HCT116 (cell line): ENCODE results near the gene USP24.

Experiments used
- CBX3 ChIP-seq: IDR thresholded peaks from 2 replicates; pipeline ENCODE4 v1.6.1; 2012; ENCODE audit warnings: low read depth
- CTCF ChIP-seq, 3 experiments: fragments of 200-600 bp in 1 of 3; sonication (generic) in 1 of 3; IDR thresholded peaks in 2 of 3; conservative IDR thresholded peaks in 1 of 3; 2 replicates each; pipeline ENCODE4 v1.5.1; 2012 to 2017; ENCODE audit warnings: low read depth in 2 of 3, low read length in 2 of 3, antibody characterized with exemption in 1 of 3, borderline replicate concordance in 1 of 3, control low read depth in 1 of 3, mild to moderate bottlenecking in 1 of 3, mixed read lengths in 1 of 3, mixed run types in 1 of 3, moderate library complexity in 1 of 3; ENCODE audit not compliant: insufficient read depth in 1 of 3
- EZH2 ChIP-seq: fragments of 200-600 bp; sonication (generic); IDR thresholded peaks from 2 replicates; pipeline ENCODE4 v1.6.1; 2017; ENCODE audit warnings: antibody characterized with exemption, mixed run types
- MAX ChIP-seq: IDR thresholded peaks from 2 replicates; pipeline ENCODE4 v1.6.1; 2012
- POLR2AphosphoS5 ChIP-seq: IDR thresholded peaks from 2 replicates; pipeline ENCODE4 v1.6.1; 2011; ENCODE audit warnings: mild to moderate bottlenecking, low read depth, low read length, moderate library complexity
- SIN3A ChIP-seq: IDR thresholded peaks from 2 replicates; pipeline ENCODE4 v1.6.1; 2012; ENCODE audit warnings: low read depth

GRCh38 chr1:55224729-55225128 is 9.6 kb upstream of the USP24 start:
- TF ChIP-seq MAX (no peak), SIN3A (no peak), EZH2 (no peak), POLR2AphosphoS5 (no peak), CBX3 (no peak), CTCF (IDR thresholded peaks at IDR 0.05 in 2 of 3, conservative IDR thresholded peaks at IDR 0.05 in 1 of 3; ENCODE audit: borderline replicate concordance in 1 of 3, insufficient read depth in 1 of 3, low read depth in 2 of 3, low read length in 2 of 3) (no peak)
